ENCODE measurements around the gene ZNF543.
"Not testable (repeated sequence)": the region's sequence is repeated elsewhere in the genome, so short reads cannot be mapped to it uniquely, and the experiment has no call there.

ZNF543 gene

GRCh38 chr19:57321751-57322150 is 1.5 kb downstream of the ZNF543 start:
- no peak for DNase-seq

DNA sequence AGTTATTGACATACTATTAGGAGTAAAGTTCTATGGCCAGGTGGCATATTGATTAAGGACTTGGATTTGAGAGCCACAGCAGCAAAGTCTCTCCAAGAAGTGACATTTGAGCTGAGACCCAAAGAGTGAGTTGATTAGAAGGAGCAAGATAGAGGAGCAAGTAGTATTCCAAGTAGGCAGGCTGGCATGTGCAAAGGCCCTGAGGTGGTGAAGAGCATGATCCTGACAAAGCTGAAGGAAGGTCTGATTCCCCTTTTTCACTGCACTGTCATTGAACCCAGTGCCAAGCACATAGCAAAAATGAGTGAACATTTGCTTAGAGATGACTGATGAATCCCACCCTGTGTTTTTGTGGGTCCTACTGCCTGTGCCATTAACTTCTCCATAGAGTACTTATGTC is 4.7 kb downstream of the ZNF543 start:
- no peak for DNase-seq

DNA sequence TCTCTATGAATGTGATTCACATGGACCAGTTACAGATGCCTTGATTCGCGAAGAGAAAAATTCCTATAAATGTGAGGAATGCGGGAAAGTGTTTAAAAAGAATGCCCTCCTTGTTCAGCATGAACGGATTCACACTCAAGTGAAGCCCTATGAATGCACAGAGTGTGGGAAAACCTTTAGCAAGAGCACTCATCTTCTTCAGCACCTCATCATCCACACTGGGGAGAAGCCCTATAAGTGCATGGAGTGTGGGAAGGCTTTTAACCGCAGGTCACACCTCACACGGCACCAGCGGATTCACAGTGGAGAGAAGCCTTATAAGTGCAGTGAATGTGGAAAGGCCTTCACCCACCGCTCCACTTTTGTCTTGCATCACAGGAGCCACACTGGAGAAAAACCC is 7.7 kb downstream of the ZNF543 start:
- DNase-seq = no peak

GRCh38 chr19:57334191-57334590 is 13.9 kb downstream of the ZNF543 start:
- DNase-seq = no peak

GRCh38 chr19:57338877-57339276 is 18.6 kb downstream of the ZNF543 start:
- no peak for DNase-seq

DNA sequence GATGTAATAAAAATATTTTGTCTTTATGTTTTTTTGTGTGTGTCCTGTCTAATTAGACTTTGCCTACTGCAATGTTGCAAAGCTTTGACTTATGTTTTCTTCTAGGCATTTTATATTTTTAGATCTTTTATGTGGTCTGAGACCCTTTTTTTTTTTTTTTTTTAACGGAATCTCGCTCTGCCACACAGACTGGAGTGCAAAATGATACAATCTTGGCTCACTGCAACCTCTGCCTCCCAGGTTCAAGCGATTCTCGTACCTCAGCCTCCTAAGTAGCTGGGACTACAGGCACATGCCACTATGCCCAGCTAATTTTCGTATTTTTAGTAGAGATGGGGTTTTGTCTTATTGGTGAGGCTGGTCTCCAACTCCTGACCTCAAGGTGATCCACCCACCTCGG is 22.3 kb downstream of the ZNF543 start:
- DNase-seq = no peak

DNA sequence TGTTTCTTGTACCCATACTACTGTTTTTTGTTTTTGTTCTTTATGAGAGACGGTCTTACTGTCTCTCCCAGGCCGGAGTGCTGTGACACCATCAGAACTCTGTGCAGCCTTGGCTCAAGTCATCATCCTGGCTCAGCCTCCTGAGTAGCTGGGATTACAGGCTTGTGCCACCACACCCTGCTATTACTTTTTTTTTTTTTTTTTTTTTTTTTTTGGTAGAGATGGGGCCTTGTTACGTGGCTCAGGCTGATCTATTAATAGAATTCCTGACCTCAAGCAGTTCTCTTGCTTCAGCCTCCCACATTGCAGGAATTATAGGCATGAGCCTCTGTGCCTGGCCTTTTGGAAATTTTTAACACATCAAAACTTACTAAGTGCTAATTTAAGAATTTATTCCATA is 27.9 kb downstream of the ZNF543 start:
- DNase-seq = no peak

- peak; percentile 86 to 97 (median 94) for DNase-seq
These were observed 30.9 kb downstream of the ZNF543 start, which contains the start of gene ZNF304 for GRCh38 chr19:57350877-57351805. ZNF304 (plus strand) TSS chr19:57351271; CDS start chr19:57351665, 394 bp downstream.

DNA sequence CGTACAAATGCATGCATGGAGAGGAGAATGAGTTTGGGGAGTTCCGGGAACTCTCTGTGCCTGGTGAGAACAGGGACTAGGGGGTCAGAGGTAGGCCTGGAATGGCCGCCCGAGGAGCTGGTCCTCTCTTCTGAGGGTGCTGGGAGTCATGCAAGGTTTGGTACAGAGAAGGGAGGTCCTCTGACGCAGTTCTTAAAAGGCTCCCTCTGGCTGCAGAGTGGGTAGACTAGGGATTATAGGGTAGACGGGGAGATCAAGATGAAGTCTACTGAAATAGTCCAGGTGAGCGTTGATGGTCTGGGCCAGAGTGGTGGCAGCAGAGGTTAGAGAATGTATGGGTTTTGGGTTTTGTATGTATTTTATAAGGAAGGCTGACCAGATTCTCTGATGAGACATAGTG is 31.6 kb downstream of the ZNF543 start:
- DNase-seq = no peak

DNA sequence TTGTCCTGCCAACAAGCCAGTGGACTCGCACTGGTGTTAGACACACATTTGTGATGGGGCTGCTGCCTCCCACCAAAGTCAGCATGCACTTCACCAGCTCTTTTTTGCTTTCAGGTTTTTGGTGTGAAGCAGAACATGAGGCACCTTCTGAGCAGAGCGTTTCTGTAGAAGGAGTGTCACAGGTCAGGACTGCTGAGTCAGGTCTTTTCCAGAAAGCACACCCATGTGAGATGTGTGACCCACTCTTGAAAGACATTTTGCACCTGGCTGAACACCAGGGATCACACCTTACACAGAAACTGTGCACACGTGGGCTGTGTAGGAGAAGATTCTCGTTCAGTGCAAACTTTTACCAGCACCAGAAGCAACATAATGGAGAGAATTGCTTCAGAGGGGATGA is 35.6 kb downstream of the ZNF543 start:
- DNase-seq = no peak

- DNase-seq = no peak
These were observed 37.1 kb downstream of the ZNF543 start for GRCh38 chr19:57357406-57357805.

- DNase-seq = no peak
These were observed 39.0 kb downstream of the ZNF543 start for GRCh38 chr19:57359300-57359699.

DNA sequence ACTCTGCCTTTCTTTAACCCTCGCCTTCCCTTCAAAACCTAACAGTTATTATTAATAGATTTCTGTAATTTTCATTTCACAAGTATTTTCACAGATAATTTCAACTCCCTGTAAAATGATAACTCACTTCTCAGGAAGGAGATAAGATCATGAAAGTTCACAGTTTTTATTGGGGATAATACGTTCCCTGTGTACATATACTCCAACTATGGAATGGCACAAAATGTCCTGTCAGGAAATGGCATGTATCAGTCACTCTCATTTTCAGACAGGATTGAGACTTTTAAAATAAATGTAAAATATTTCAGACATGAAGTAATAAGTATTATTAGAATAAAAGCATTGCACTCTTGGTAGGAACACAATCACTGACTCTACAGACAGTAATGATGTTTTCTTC is 42.1 kb downstream of the ZNF543 start:
- DNase-seq = no peak

DNA sequence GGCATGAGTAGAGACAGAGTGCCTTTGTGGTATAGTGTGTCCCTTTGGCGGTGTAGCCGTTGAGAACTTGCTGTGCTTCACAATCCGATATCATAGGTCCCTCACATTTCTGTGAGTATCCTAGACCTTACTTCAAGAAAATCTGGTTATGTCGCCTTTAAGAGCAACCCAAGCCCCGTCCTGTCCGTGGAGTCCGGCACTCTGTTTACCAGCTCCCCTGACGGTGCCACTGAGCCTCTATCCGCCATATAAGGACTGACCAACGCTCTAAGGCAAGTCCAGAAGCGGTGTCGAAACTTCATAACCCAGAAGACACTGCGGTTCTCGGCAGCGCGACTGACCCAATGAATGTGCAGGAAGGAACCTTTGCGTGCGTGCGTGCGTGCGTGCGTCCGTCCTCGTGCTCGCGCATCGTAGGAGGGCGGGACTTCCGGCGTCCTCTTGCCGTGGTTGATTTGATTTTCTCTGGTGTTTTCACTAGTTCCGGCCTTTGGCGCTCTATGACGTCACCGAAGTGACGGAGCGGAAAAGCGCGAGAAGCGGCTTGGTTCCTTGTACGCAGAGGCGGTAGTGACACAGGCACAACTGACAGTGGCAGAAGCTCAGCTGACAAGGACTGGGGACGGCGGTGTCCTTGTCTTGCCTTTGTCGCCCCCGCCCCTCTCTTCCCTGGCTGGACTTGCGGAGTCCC is 42.9 kb downstream of the ZNF543 start, which contains the start of the genes TRAPPC2B and ZNF547:
TRAPPC2B (plus strand) TSS at position 555 of the 691 bp plus-strand sequence. CDS start 1,283 bp downstream, outside the sequence.
ZNF547 (plus strand) TSS at position 555 of the 691 bp plus-strand sequence. CDS start 5,005 bp downstream, outside the sequence.
- DNase-seq = peak; percentile 97 to 100 (median 99)

- peak in 1 of 3 experiments; percentile 26 for DNase-seq
These were observed 43.5 kb downstream of the ZNF543 start for GRCh38 chr19:57363688-57364181.

DNA sequence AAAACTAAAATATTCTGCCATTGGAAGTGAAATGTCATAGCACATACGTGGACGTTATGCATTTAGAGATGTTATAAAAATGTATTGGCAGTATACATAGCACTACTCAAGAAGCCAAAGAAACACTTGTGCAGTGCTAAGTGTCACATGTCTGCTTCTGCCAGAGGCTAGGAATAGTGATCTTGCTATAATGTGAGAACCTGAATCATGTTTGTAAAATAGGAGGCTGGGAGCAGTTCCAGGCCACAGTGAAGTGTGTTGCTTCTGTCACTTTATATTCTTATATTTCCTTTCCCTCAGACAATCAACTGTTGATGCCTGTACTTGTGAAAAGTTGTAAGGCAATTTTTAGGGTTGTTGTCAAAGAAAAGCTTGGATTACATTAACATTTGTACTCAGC is 46.5 kb downstream of the ZNF543 start:
- DNase-seq = no peak

- no peak for DNase-seq
These were observed 53.9 kb downstream of the ZNF543 start for GRCh38 chr19:57374179-57374578.

DNA sequence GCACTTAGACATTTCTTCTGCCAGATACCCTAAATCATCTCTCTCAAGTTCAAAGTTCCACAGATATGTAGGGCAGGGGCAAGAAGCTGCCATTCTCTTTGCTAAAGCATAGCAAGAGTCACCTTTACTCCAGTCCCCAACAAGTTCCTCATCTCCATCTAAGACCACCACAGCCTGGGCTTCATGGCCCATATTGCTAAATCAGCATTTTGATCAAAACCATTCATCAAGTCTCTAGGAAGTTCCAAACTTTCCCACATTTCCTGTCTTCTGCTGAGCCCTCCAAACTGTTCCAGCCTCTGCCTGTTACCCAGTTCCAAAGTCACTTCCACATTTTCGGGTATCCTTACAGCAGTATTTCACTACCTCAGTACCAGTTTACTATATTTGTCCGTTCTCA is 54.4 kb downstream of the ZNF543 start:
- not testable (repeated sequence) for DNase-seq

DNA sequence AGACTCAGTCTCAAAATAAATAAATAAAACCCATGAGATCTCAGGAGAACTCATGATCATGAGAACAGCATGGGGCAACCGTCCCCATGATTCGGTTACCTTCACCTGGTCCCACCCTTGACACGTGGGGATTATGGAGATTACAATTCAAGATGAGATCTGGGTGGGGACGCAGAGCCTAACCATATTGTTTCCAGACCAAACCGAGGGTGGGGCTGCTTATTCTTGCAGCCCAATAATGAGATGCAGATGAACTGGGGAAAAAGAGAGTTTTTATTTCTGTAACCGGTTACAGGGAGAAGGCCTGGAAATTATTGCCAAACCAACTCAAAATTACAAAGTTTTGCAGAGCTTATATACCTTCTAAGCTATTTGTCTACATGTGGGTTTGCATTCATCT is 55.9 kb downstream of the ZNF543 start:
- no peak for DNase-seq

DNA sequence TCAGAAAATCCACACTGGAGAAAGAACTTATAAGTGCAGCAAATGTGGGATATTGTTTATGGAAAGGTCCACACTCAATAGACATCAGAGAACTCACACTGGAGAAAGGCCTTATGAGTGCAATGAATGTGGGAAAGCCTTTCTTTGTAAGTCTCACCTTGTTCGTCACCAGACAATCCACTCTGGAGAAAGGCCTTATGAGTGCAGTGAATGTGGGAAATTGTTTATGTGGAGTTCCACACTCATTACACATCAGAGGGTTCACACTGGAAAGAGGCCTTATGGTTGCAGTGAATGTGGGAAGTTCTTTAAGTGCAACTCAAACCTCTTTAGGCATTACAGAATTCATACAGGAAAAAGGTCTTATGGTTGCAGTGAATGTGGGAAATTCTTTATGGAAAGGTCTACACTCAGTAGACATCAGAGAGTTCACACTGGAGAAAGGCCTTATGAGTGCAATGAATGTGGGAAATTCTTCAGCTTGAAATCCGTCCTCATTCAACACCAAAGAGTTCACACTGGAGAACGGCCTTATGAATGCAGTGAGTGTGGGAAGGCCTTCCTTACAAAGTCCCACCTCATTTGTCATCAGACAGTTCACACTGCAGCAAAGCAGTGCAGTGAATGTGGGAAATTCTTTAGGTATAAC is 57.4 kb downstream of the ZNF543 start:
- no peak for DNase-seq

Measured in NCI-H1417 (cell line).